A549 (cell line): ENCODE data around the gene FAM174C. TPM values are rescaled to one million over a fixed set of nuclear protein-coding genes. Genes with fewer than 3 reads are reported as not detected.

Experiments used
- ATAC-seq, 2 experiments: fragments of 200-7000 bp in 1 of 2; fragments of >200 bp in 1 of 2; cut with Nextera tagmentation in 1 of 2; cut with Tn5 transposase in 1 of 2; 3 replicates each; pipeline versions ENCODE4 v1.8.0 to v1.9.1; 2018 to 2020; ENCODE audit warnings: mild to moderate bottlenecking in 1 of 2, moderate library complexity in 1 of 2
- CTCF ChIA-PET: fragments of 300-600 bp; sonication (Branson Sonifier 250); formaldehyde crosslinking; extraction: SDS; loops from one replicate; lab custom pipeline; 2021; ENCODE audit warnings: antibody characterized with exemption, inconsistent platforms; lab: Yijun Ruan, JAX
- POLR2A ChIA-PET: fragments of 350-600 bp; formaldehyde crosslinking; extraction: SDS; loops from one replicate; lab custom pipeline; 2021; ENCODE audit warnings: antibody characterized with exemption, inconsistent platforms; lab: Yijun Ruan, JAX
- DNase-seq, 2 experiments: peaks; one replicate each; pipeline versions ENCODE4 v3.0.0 to v3.0.0-alpha.2; 2011 to 2016; ENCODE audit warnings: low read depth in 1 of 2, low spot score in 1 of 2
- FAIRE-seq: peaks from 2 replicates; lab custom pipeline; 2011; peaks lifted over from hg19 to GRCh38; lab: Jason Lieb, UNC
- H3K27ac ChIP-seq, 2 experiments: fragments of >200 bp; sonication (Bioruptor Twin); formaldehyde crosslinking; 3 replicates each; pipeline ENCODE4 v1.5.1; 2016 to 2017
- H3K4me1 ChIP-seq: fragments of >200 bp; sonication (Bioruptor Twin); formaldehyde crosslinking; 3 replicates; pipeline ENCODE4 v1.6.1; 2016
- H3K4me2 ChIP-seq: fragments of >200 bp; sonication (Bioruptor Twin); formaldehyde crosslinking; 3 replicates; pipeline ENCODE4 v1.6.1; 2016
- H3K4me3 ChIP-seq: fragments of >200 bp; sonication (Bioruptor Twin); formaldehyde crosslinking; 3 replicates; pipeline ENCODE4 v1.5.1; 2016
- H3K9me3 ChIP-seq: fragments of >200 bp; sonication (Bioruptor Twin); formaldehyde crosslinking; 3 replicates; pipeline ENCODE4 v1.6.1; 2016
- ATOH8 ChIP-seq: fragments of 250-450 bp; sonication (Bioruptor Pico); IDR thresholded peaks from 2 replicates; pipeline ENCODE4 v1.5.0; 2020; ENCODE audit warnings: low read depth, mild to moderate bottlenecking, moderate library complexity
- CHD2 ChIP-seq: fragments of 150-350 bp; IDR thresholded peaks from 2 replicates; pipeline ENCODE4 v1.6.1; 2014; ENCODE audit warnings: low read length; ENCODE audit not compliant: partially characterized antibody
- CHD4 ChIP-seq: fragments of 200-600 bp; sonication (generic); IDR thresholded peaks from 2 replicates; pipeline ENCODE4 v1.6.1; 2016; ENCODE audit warnings: antibody characterized with exemption, mild to moderate bottlenecking, borderline replicate concordance
- CTCF ChIP-seq: fragments of >200 bp; sonication (Bioruptor Twin); formaldehyde crosslinking; IDR thresholded peaks from 3 replicates; pipeline ENCODE4 v1.5.1; 2016
- EP300 ChIP-seq, 2 experiments: fragments of >200 bp; sonication (Bioruptor Twin); formaldehyde crosslinking; IDR thresholded peaks; 2 replicates in 1 of 2; 3 replicates in 1 of 2; pipeline ENCODE4 v1.6.1; 2016 to 2017
- ESRRA ChIP-seq: fragments of 150-350 bp; IDR thresholded peaks from 2 replicates; pipeline ENCODE4 v1.6.1; 2014; ENCODE audit warnings: mild to moderate bottlenecking, low read length, borderline replicate concordance
- FOSB ChIP-seq: fragments of 250-450 bp; sonication (Bioruptor Pico); IDR thresholded peaks from 2 replicates; pipeline ENCODE4 v1.5.0; 2020; ENCODE audit warnings: mild to moderate bottlenecking, moderate library complexity
- FOSL2 ChIP-seq, 2 experiments: fragments of 450-650 bp in 1 of 2; fragments of >200 bp in 1 of 2; sonication (Bioruptor Twin) in 1 of 2; formaldehyde crosslinking; IDR thresholded peaks; 2 replicates each; pipeline versions ENCODE4 v1.5.0 to v1.6.1; 2016 to 2020; ENCODE audit warnings: mild to moderate bottlenecking in 1 of 2, moderate library complexity in 1 of 2
- FOXS1 ChIP-seq: fragments of 250-450 bp; sonication (Bioruptor Pico); IDR thresholded peaks from 2 replicates; pipeline ENCODE4 v1.5.0; 2020; ENCODE audit warnings: mild to moderate bottlenecking, moderate library complexity
- HEYL ChIP-seq: fragments of 250-450 bp; sonication (Bioruptor Pico); IDR thresholded peaks from 2 replicates; pipeline ENCODE4 v1.8.0; 2021; ENCODE audit warnings: mild to moderate bottlenecking, moderate library complexity
- HOXB13 ChIP-seq: fragments of 250-450 bp; sonication (Bioruptor Pico); IDR thresholded peaks from 2 replicates; pipeline ENCODE4 v1.5.0; 2020; ENCODE audit warnings: low read depth, mild to moderate bottlenecking, moderate library complexity
- JUNB ChIP-seq: fragments of >200 bp; sonication (Bioruptor Twin); formaldehyde crosslinking; IDR thresholded peaks from 2 replicates; pipeline ENCODE4 v1.6.1; 2016
- MYC ChIP-seq: IDR thresholded peaks from 2 replicates; pipeline ENCODE4 v1.6.1; 2012; ENCODE audit warnings: mild to moderate bottlenecking, inconsistent platforms, low read length, improper control_type of control experiment, borderline replicate concordance
- PBX3 ChIP-seq: IDR thresholded peaks from 2 replicates; pipeline ENCODE4 v1.6.1; 2012
- POLR2A ChIP-seq: IDR thresholded peaks from 2 replicates; pipeline ENCODE4 v1.6.1; 2012; ENCODE audit warnings: mild to moderate bottlenecking, low read length
- POLR2AphosphoS2 ChIP-seq: conservative IDR thresholded peaks from 2 replicates; pipeline ENCODE4 v1.6.1; 2012; ENCODE audit warnings: low read length, improper control_type of control experiment, inconsistent platforms
- RCOR1 ChIP-seq: fragments of 150-350 bp; IDR thresholded peaks from 2 replicates; pipeline ENCODE4 v1.6.1; 2014; ENCODE audit warnings: antibody characterized with exemption, low read length, low read depth
- REST ChIP-seq: fragments of 200-600 bp; sonication (generic); IDR thresholded peaks from 2 replicates; pipeline ENCODE4 v1.6.1; 2016; ENCODE audit warnings: antibody characterized with exemption, mild to moderate bottlenecking, moderate library complexity
- RFX5 ChIP-seq: fragments of 450-650 bp; IDR thresholded peaks from 2 replicates; pipeline ENCODE4 v1.7.1; 2014; ENCODE audit warnings: antibody characterized with exemption, mild to moderate bottlenecking, moderate library complexity
- RNF2 ChIP-seq: fragments of 200-600 bp; sonication (generic); IDR thresholded peaks from 2 replicates; pipeline ENCODE4 v1.6.1; 2016; ENCODE audit warnings: low read depth, mild to moderate bottlenecking, antibody characterized with exemption, moderate library complexity, borderline replicate concordance
- SMC3 ChIP-seq: fragments of >200 bp; sonication (Bioruptor Twin); formaldehyde crosslinking; IDR thresholded peaks from 3 replicates; pipeline ENCODE4 v1.6.1; 2018; ENCODE audit warnings: inconsistent platforms
- SREBF2 ChIP-seq: fragments of 450-650 bp; IDR thresholded peaks from 2 replicates; pipeline ENCODE4 v1.6.1; 2014; ENCODE audit warnings: mild to moderate bottlenecking, moderate library complexity
- TP53 ChIP-seq: fragments of 250-450 bp; sonication (Bioruptor Pico); IDR thresholded peaks from 2 replicates; pipeline ENCODE4 v1.5.0; 2021; ENCODE audit warnings: mild to moderate bottlenecking, moderate library complexity
- ZFP36 ChIP-seq: fragments of 450-650 bp; IDR thresholded peaks from 2 replicates; pipeline ENCODE4 v1.6.1; 2014; ENCODE audit warnings: borderline replicate concordance; ENCODE audit not compliant: partially characterized antibody
- ZNF302 ChIP-seq: fragments of 250-450 bp; sonication (Bioruptor Pico); IDR thresholded peaks from 2 replicates; pipeline ENCODE4 v1.9.0; 2021; ENCODE audit warnings: inconsistent platforms, mild to moderate bottlenecking, moderate library complexity
- WGBS: methylation state at CpG from one replicate; pipeline ENCODE4 v1.1.6; 2017; ENCODE audit errors: missing lambda C conversion rate; 5-methylcytosine and 5-hydroxymethylcytosine counted together
- polyA plus RNA-seq, 4 experiments: library from polyadenylated mRNA; depleted of rRNA in 3 of 4; stranded (reverse); fragments of >200 nt; fragmentation: RNase III in 1 of 4; extraction: RNeasy Plus Mini Kit Qiagen cat#74134 plus additional on column Dnase treatment in 1 of 4; gene quantifications; 2 replicates in 3 of 4; 3 replicates in 1 of 4; pipeline ENCODE4 v1.2.3, GENCODE V29; 2011 to 2017

FAM174C gene
- polyA plus RNA-seq, 2 of the 4 experiments (the other 2 are of a cell fraction), result 24.8 to 37.1 TPM

GRCh38 chr19:1263188-1263587 is 12.1 kb upstream of the FAM174C start:
- peak overlapping the region; percentile 73; the same call in 1 of the 3 replicates for H3K4me3 ChIP-seq
- no peaks in the 10 kb centered on the region for H3K9me3 ChIP-seq
- peak overlapping the region; percentile 98 to 100 for H3K27ac ChIP-seq
- TF ChIP-seq PBX3 (no peak), ATOH8 (CRISPR knock-in tag) (no peak), HEYL (CRISPR knock-in tag) (no peak), ZNF302 (no peak), CHD4 (no peak), REST (no peak), FOXS1 (no peak), SREBF2 (no peak)
- ChIA-PET CTCF (interaction anchor here (1.5 to 18.7 kb wide), 2 partner anchors 10 to 19 kb away, joined by 10 to 500 read pairs; partner anchors contain the start of gene ATP5F1D), POLR2A (no interaction called here)
- peaks cover 68% of the 10 kb centered on the region for H3K4me1 ChIP-seq
- FAIRE-seq (no peak), DNase-seq (no peak), ATAC-seq (no peak)
- 70% methylated on average over 4 of the region's 5 CpGs for WGBS
- peak overlapping the region; percentile 91 for H3K4me2 ChIP-seq

- FAIRE-seq, result no peak
- DNase-seq, result peak; percentile 59 to 86
- ChIA-PET CTCF (interaction anchor here (4.9 to 18.7 kb wide), 2 partner anchors 10 to 21 kb away, joined by 107 to 500 read pairs; partner anchors contain the start of gene ATP5F1D), POLR2A (interaction anchor here (1.5 to 3.8 kb wide), 5 partner anchors 10 to 21 kb away, joined by 5 to 42 read pairs (median 14); partner anchors contain the start of gene FAM174C)
- no peak for TF ChIP-seq CHD2
- TF ChIP-seq FOXS1, result no peak
- no peak for TF ChIP-seq RCOR1
- TF ChIP-seq JUNB, result peak; percentile 60; the same call in 1 of the 2 replicates
- no peak for TF ChIP-seq MYC
- no peak for TF ChIP-seq POLR2AphosphoS2
- no peak for TF ChIP-seq CTCF
- no peak for TF ChIP-seq RNF2
- no peak for TF ChIP-seq FOSB (CRISPR knock-in tag)
- TF ChIP-seq SMC3, result no peak
- no peak for TF ChIP-seq ZFP36
- TF ChIP-seq HOXB13 (CRISPR knock-in tag), result no peak
- TF ChIP-seq POLR2A, result no peak
- TF ChIP-seq TP53, result no peak
- TF ChIP-seq EP300 (IDR thresholded peaks at IDR 0.05), result peak in 1 of 2 experiments; percentile 37; a peak in 1 of 5 replicates
- TF ChIP-seq FOSL2 (IDR thresholded peaks at IDR 0.05), result peak; percentile 82
- TF ChIP-seq FOSL2 (CRISPR knock-in tag; IDR thresholded peaks at IDR 0.05), result peak; percentile 96
- TF ChIP-seq RFX5, result no peak
- no peak for TF ChIP-seq ESRRA
- TF ChIP-seq SREBF2, result no peak
- Histone ChIP-seq H3K4me2 (peak overlapping the region; percentile 95), H3K4me3 (no peak overlapping the region; the same call in 2 of the 3 replicates), H3K9me3 (no peaks in the 10 kb centered on the region), H3K4me1 (peaks cover 57% of the 10 kb centered on the region), H3K27ac (peak overlapping the region; percentile 90 to 100)
- WGBS, result 60% methylated on average over 12 of the region's 26 CpGs
- ATAC-seq, result peak; percentile 6 to 13; a peak in 4 of 6 replicates
Observed at GRCh38 chr19:1264801-1265614, 10.3 kb upstream of the FAM174C start.
